ENCODE results near the gene PRAMEF11. TPM values are rescaled to one million over a fixed set of nuclear protein-coding genes. Genes with fewer than 3 reads are reported as not detected.

The PRAMEF11 gene
- total RNA-seq, 1 experiment from 2014 or later = not detected

GRCh38 chr1:12809933-12810332 is 21.3 kb downstream of the PRAMEF11 start:
- Histone ChIP-seq H4K91ac (ENCODE audit: insufficient read length, low read depth, low read length) (no peak overlapping the region), H3K79me2 (ENCODE audit: insufficient read depth, low read length) (no peaks in the 10 kb centered on the region), H4K8ac (replicated peaks; ENCODE audit: insufficient read length, low read depth, low read length) (no peak overlapping the region), H3K27me3 (ENCODE audit: insufficient read depth, low read length) (no peaks in the 10 kb centered on the region), H2BK20ac (ENCODE audit: low read depth, low read length, poor library complexity, severe bottlenecking) (no peak overlapping the region), H3K9ac (ENCODE audit: extremely low read depth, insufficient read length, low read length) (no peak overlapping the region), H4K5ac (ENCODE audit: insufficient read length, low read depth, low read length) (no peak overlapping the region), H3K18ac (ENCODE audit: insufficient read length, low read depth, low read length) (no peak overlapping the region), H3K9me3 (ENCODE audit: control insufficient read depth, low read depth, low read length) (peaks cover 55% of the 10 kb centered on the region), H3K79me1 (ENCODE audit: insufficient read depth, low read depth, low read length, poor library complexity, severe bottlenecking) (no peaks in the 10 kb centered on the region), H3K14ac (ENCODE audit: insufficient read depth, low read length) (no peak overlapping the region), H2BK5ac (ENCODE audit: insufficient read length, low read length) (no peak overlapping the region), H3K23me2 (ENCODE audit: insufficient read length, low read depth, low read length, poor library complexity, severe bottlenecking) (no peaks in the 10 kb centered on the region), H3K4me2 (ENCODE audit: insufficient read depth, insufficient read length, low read length) (no peak overlapping the region), H3K56ac (ENCODE audit: insufficient read length, low read depth, low read length) (no peak overlapping the region), H3K4me1 (ENCODE audit: insufficient read depth, low read length) (no peaks in the 10 kb centered on the region), H3K27ac (ENCODE audit: insufficient read length, low read depth, low read length) (no peak overlapping the region), H3T11ph (ENCODE audit: low read length) (no peak overlapping the region), H2AK5ac (ENCODE audit: insufficient read length, low read length) (no peak overlapping the region), H4K20me1 (ENCODE audit: control insufficient read depth, insufficient read depth, insufficient read length) (no peaks in the 10 kb centered on the region), H3K23ac (ENCODE audit: insufficient read length, low read depth, low read length) (no peak overlapping the region), H2BK12ac (ENCODE audit: insufficient read length, low read depth, low read length) (no peak overlapping the region), H3K4ac (ENCODE audit: low read depth, low read length) (no peak overlapping the region), H2AFZ (ENCODE audit: low read length) (no peak overlapping the region), H2BK120ac (ENCODE audit: low read depth, low read length, poor library complexity, severe bottlenecking) (no peak overlapping the region), H2BK15ac (ENCODE audit: low read depth, low read length) (no peak overlapping the region)
- Mint-ChIP-seq H3K36me3 (ENCODE audit: insufficient read depth in 1 of 3, low read depth in 3 of 3) (peaks cover 0 to 35% (median 2%) of the 10 kb centered on the region in 3 experiments; a peak in 5 of 7 replicates), H3K27ac (no peak overlapping the region), H3K4me1 (no peaks in the 10 kb centered on the region), H3K9me3 (peaks cover 81 to 91% of the 10 kb centered on the region in 2 experiments), H3K27me3 (ENCODE audit: low read depth) (peaks cover 1% of the 10 kb centered on the region; the same call in 1 of the 2 replicates), H3K4me3 (no peak overlapping the region)
- no CpG with 5 or more reads among the region's 1 CpG for WGBS (ENCODE audit: extremely low coverage, insufficient read length, low lambda C conversion rate)
- TF ChIP-seq CTCF (conservative IDR thresholded peaks at IDR 0.05) = no peak
- DNase-seq = no peak
